T-helper 9 cell (primary cell): Measurements from ENCODE around the gene RBM20.

ENCODE experiments used
- DNase-seq: peaks from one replicate; pipeline ENCODE4 v3.0.0-alpha.2; 2020

RBM20 gene

GRCh38 chr10:110817614-110818013 is 173.5 kb downstream of the RBM20 start:
- DNase-seq: no peak

GRCh38 chr10:110818311-110819256 is 174.4 kb downstream of the RBM20 start:
- no peak for DNase-seq

GRCh38 chr10:110820321-110820814 is 176.2 kb downstream of the RBM20 start:
- no peak for DNase-seq

GRCh38 chr10:110821508-110821907 is 177.4 kb downstream of the RBM20 start:
- DNase-seq: no peak

- no peak for DNase-seq
Observed at GRCh38 chr10:110822035-110822711, 178.0 kb downstream of the RBM20 start.

- no peak for DNase-seq
Observed at GRCh38 chr10:110822712-110823311, 178.7 kb downstream of the RBM20 start.

GRCh38 chr10:110824152-110824441 is 180.0 kb downstream of the RBM20 start:
- DNase-seq: no peak

GRCh38 chr10:110824660-110825059 is 180.5 kb downstream of the RBM20 start:
- no peak for DNase-seq

- no peak for DNase-seq
Observed at GRCh38 chr10:110825508-110825907, 181.4 kb downstream of the RBM20 start.

- no peak for DNase-seq
Observed at GRCh38 chr10:110827410-110827809, 183.3 kb downstream of the RBM20 start.

- DNase-seq: no peak
Observed at GRCh38 chr10:110827875-110828274, 183.7 kb downstream of the RBM20 start.

GRCh38 chr10:110828525-110828924 is 184.4 kb downstream of the RBM20 start:
- no peak for DNase-seq

GRCh38 chr10:110829721-110830410 is 185.7 kb downstream of the RBM20 start:
- no peak for DNase-seq

GRCh38 chr10:110833234-110833940 is 189.3 kb downstream of the RBM20 start:
- DNase-seq: no peak

- no peak for DNase-seq
Observed at GRCh38 chr10:110833941-110834628, 189.9 kb downstream of the RBM20 start.

- DNase-seq: no peak
Observed at GRCh38 chr10:110834629-110835301, 190.6 kb downstream of the RBM20 start.

- DNase-seq: no peak
Observed at GRCh38 chr10:110835841-110836240, 191.7 kb downstream of the RBM20 start.

GRCh38 chr10:110836706-110837105 is 192.6 kb downstream of the RBM20 start:
- DNase-seq: no peak

GRCh38 chr10:110837418-110838171 is 193.5 kb downstream of the RBM20 start:
- no peak for DNase-seq

- no peak for DNase-seq
Observed at GRCh38 chr10:110840225-110840922, 196.2 kb downstream of the RBM20 start.
